Right lobe of liver (tissue), 4 donors: Measurements from ENCODE around the gene COPZ1.

Experiments
- CTCF ChIP-seq, 4 donors: fragments of 200-600 bp in 3 of 4; fragments of 450-650 bp in 1 of 4; IDR thresholded peaks; one replicate each; pipeline versions ENCODE4 v1.5.1 to v1.8.0; 2016 to 2022; ENCODE audit warnings: antibody characterized with exemption in 4 of 4, mild to moderate bottlenecking in 2 of 4
- POLR2A ChIP-seq: fragments of 450-650 bp; IDR thresholded peaks from one replicate; pipeline ENCODE4 v1.6.1; 2017; ENCODE audit warnings: antibody characterized with exemption, mild to moderate bottlenecking
- donor health status: DM: no; HTN: no; CAD: no.
- donor health status: DM: no; HTN: no; CAD: no.
- donor health status: DM: no; HTN: yes; CAD: no.

GRCh38 chr12:54300225-54300731 lies 24.7 kb upstream of the COPZ1 start:
- TF ChIP-seq CTCF (IDR thresholded peaks at IDR 0.05) = no peak
- no peak for TF ChIP-seq POLR2A
